Prostate gland (tissue), 2 donors: ENCODE measurements around the gene CHCHD1.

Experiments used
- CTCF ChIP-seq, 4 experiments: fragments of 200-600 bp in 2 of 4; fragments of 450-650 bp in 2 of 4; sonication (generic) in 2 of 4; IDR thresholded peaks; 1 replicate in 3 of 4; 2 replicates in 1 of 4; pipeline ENCODE4 v1.5.1; 2016 to 2019; ENCODE audit warnings: antibody characterized with exemption in 4 of 4, mild to moderate bottlenecking in 2 of 4, moderate library complexity in 2 of 4
- POLR2A ChIP-seq: fragments of 450-650 bp; IDR thresholded peaks from one replicate; pipeline ENCODE4 v1.6.1; 2016; ENCODE audit warnings: antibody characterized with exemption, mild to moderate bottlenecking
- POLR2AphosphoS5 ChIP-seq: sonication (generic); formaldehyde crosslinking; IDR thresholded peaks from one replicate; pipeline ENCODE4 v1.6.1; 2017; ENCODE audit warnings: antibody characterized with exemption

DNA sequence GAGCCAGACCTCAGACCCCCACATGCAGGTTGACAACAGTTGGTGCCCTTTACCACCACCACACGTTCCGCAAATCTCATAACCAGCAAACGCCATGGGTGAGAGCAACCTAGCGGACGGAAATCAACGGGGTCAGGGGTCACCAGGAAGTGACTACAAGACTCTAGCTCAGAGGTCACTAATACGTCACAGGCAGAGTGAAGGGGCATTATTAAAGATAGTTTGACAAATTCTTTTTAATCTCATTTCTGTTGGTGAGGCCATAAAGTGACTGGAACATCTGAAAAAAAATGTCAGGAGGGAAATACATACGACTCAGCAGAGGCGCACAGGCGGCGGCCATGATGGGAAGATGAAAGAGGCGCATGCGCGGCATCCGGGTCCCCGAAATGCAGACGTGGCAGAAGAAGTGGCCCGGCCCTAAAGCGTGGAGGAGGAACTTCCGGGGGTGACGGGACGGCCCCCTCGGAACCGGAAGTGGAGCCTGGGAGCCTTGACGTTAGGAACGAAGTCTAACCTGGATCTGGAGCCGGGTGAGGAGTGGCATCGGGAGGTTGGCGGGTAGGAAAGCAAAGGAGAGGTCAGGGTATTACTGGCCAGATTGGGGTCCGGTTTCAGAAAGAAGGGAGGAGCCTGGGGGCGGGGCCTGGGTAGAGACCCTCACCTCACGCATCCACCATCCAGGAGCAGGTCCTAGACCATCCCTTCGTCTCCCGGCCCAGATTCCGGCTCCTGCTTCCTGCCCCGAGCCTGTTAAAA lies 37.8 kb upstream of the CHCHD1 start, which contains the start of gene SEC24C:
- peak; percentile 99 for TF ChIP-seq POLR2AphosphoS5
- peak in 1 of 4 experiments; percentile 7 for TF ChIP-seq CTCF (IDR thresholded peaks at IDR 0.05)
- peak; percentile 53 for TF ChIP-seq POLR2A
